GM12892 (cell line): ENCODE measurements around the gene SEH1L.
"Not testable (repeated sequence)": the region's sequence is repeated elsewhere in the genome, so short reads cannot be mapped to it uniquely, and the experiment has no call there.

ENCODE experiments used
- DNase-seq: peaks from one replicate; pipeline ENCODE4 v3.0.0; 2011; ENCODE audit not compliant: insufficient read length
- FAIRE-seq: peaks from 2 replicates; lab custom pipeline; 2011; peaks lifted over from hg19 to GRCh38; lab: Jason Lieb, UNC
- POLR2A ChIP-seq: IDR thresholded peaks from 2 replicates; pipeline ENCODE4 v1.6.1; 2011; ENCODE audit warnings: low read depth, low read length, control low read depth
- POLR2AphosphoS5 ChIP-seq: IDR thresholded peaks from 2 replicates; pipeline ENCODE4 v1.6.1; 2011; ENCODE audit warnings: low read depth, low read length, control low read depth
- TAF1 ChIP-seq: IDR thresholded peaks from 2 replicates; pipeline ENCODE4 v1.6.1; 2011; ENCODE audit warnings: low read depth, mild to moderate bottlenecking, control low read depth, low read length, borderline replicate concordance

SEH1L gene

GRCh38 chr18:12946549-12947284 is 1.1 kb upstream of the SEH1L start:
- no peak for TF ChIP-seq POLR2AphosphoS5
- FAIRE-seq (peak; percentile 54), DNase-seq (no peak)

GRCh38 chr18:12948050-12948804 is 416 bp downstream of the SEH1L start:
- TF ChIP-seq POLR2A (peak; percentile 86), TAF1 (0 out of 2 replicates have a peak, but pooled peaks have one; percentile 63), POLR2AphosphoS5 (peak; percentile 68)
- DNase-seq, result peak; percentile 84
- peak; percentile 94 for FAIRE-seq

- DNase-seq (no peak), FAIRE-seq (no peak)
- no peak for TF ChIP-seq POLR2AphosphoS5
- TF ChIP-seq TAF1, result no peak
- no peak for TF ChIP-seq POLR2A
These were observed 10.7 kb downstream of the SEH1L start for GRCh38 chr18:12958478-12958877.

GRCh38 chr18:12960395-12960794 is 12.6 kb downstream of the SEH1L start:
- DNase-seq (no peak), FAIRE-seq (no peak)
- TF ChIP-seq POLR2A (no peak), TAF1 (no peak), POLR2AphosphoS5 (no peak)

- FAIRE-seq, result no peak
- no peak for DNase-seq
- TF ChIP-seq TAF1, result no peak
- no peak for TF ChIP-seq POLR2A
- no peak for TF ChIP-seq POLR2AphosphoS5
These were observed 13.1 kb downstream of the SEH1L start for GRCh38 chr18:12960853-12961397.

GRCh38 chr18:12963069-12963468 is 15.3 kb downstream of the SEH1L start:
- FAIRE-seq (no peak), DNase-seq (no peak)
- TF ChIP-seq POLR2A, result no peak
- TF ChIP-seq POLR2AphosphoS5, result no peak
- TF ChIP-seq TAF1, result no peak

GRCh38 chr18:12968115-12968514 is 20.3 kb downstream of the SEH1L start:
- no peak for DNase-seq
- FAIRE-seq, result no peak
- no peak for TF ChIP-seq TAF1
- no peak for TF ChIP-seq POLR2A
- no peak for TF ChIP-seq POLR2AphosphoS5

GRCh38 chr18:12968619-12969018 is 20.8 kb downstream of the SEH1L start:
- no peak for DNase-seq
- peak; percentile 14 for FAIRE-seq
- TF ChIP-seq POLR2AphosphoS5, result no peak
- TF ChIP-seq TAF1, result no peak
- no peak for TF ChIP-seq POLR2A

- no peak for FAIRE-seq
- TF ChIP-seq POLR2AphosphoS5 (no peak), TAF1 (no peak)
- no peak for DNase-seq
These were observed 25.9 kb downstream of the SEH1L start for GRCh38 chr18:12973562-12974213.

- no peak for DNase-seq
- FAIRE-seq, result peak; percentile 5
- no peak for TF ChIP-seq TAF1
- TF ChIP-seq POLR2A, result no peak
- TF ChIP-seq POLR2AphosphoS5, result no peak
These were observed 27.7 kb downstream of the SEH1L start for GRCh38 chr18:12975488-12975887.

GRCh38 chr18:12976305-12976704 is 28.5 kb downstream of the SEH1L start:
- DNase-seq, result no peak
- TF ChIP-seq TAF1 (no peak), POLR2AphosphoS5 (no peak), POLR2A (no peak)
- FAIRE-seq, result no peak

- DNase-seq, FAIRE-seq: not testable (repeated sequence)
These were observed 32.3 kb downstream of the SEH1L start for GRCh38 chr18:12980065-12980464.
